Hepatocyte (in vitro differentiated cells): ENCODE results near the gene SERPINB13.

Experiments used
- EZH2 ChIP-seq: fragments of 200-600 bp; sonication (generic); IDR thresholded peaks from 2 replicates; pipeline ENCODE4 v1.6.1; 2016; ENCODE audit warnings: antibody characterized with exemption, mild to moderate bottlenecking, borderline replicate concordance
- EZH2phosphoT487 ChIP-seq: fragments of 200-600 bp; sonication (generic); IDR thresholded peaks from one replicate; pipeline ENCODE4 v1.6.1; 2018; ENCODE audit warnings: antibody characterized with exemption, mild to moderate bottlenecking, low read depth, moderate library complexity; ENCODE audit not compliant: unreplicated experiment, severe bottlenecking
- TF ChIP-seq, protein P1 (sequence below): fragments of 200-600 bp; sonication (generic); IDR thresholded peaks from 2 replicates; pipeline ENCODE4 v1.5.1; 2016; ENCODE audit warnings: antibody characterized with exemption, mild to moderate bottlenecking; ENCODE audit not compliant: poor library complexity

- TF ChIP-seq, protein P1, sequence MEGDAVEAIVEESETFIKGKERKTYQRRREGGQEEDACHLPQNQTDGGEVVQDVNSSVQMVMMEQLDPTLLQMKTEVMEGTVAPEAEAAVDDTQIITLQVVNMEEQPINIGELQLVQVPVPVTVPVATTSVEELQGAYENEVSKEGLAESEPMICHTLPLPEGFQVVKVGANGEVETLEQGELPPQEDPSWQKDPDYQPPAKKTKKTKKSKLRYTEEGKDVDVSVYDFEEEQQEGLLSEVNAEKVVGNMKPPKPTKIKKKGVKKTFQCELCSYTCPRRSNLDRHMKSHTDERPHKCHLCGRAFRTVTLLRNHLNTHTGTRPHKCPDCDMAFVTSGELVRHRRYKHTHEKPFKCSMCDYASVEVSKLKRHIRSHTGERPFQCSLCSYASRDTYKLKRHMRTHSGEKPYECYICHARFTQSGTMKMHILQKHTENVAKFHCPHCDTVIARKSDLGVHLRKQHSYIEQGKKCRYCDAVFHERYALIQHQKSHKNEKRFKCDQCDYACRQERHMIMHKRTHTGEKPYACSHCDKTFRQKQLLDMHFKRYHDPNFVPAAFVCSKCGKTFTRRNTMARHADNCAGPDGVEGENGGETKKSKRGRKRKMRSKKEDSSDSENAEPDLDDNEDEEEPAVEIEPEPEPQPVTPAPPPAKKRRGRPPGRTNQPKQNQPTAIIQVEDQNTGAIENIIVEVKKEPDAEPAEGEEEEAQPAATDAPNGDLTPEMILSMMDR, result no peak
- no peak for TF ChIP-seq EZH2
- no peak for TF ChIP-seq EZH2phosphoT487
Measured at GRCh38 chr18:63637703-63638102, 50.6 kb downstream of the SERPINB13 start.
